ENCODE results near the gene PAQR5.
"Not testable (repeated sequence)": the region's sequence is repeated elsewhere in the genome, so short reads cannot be mapped to it uniquely, and the experiment has no call there.

The PAQR5 gene

DNA sequence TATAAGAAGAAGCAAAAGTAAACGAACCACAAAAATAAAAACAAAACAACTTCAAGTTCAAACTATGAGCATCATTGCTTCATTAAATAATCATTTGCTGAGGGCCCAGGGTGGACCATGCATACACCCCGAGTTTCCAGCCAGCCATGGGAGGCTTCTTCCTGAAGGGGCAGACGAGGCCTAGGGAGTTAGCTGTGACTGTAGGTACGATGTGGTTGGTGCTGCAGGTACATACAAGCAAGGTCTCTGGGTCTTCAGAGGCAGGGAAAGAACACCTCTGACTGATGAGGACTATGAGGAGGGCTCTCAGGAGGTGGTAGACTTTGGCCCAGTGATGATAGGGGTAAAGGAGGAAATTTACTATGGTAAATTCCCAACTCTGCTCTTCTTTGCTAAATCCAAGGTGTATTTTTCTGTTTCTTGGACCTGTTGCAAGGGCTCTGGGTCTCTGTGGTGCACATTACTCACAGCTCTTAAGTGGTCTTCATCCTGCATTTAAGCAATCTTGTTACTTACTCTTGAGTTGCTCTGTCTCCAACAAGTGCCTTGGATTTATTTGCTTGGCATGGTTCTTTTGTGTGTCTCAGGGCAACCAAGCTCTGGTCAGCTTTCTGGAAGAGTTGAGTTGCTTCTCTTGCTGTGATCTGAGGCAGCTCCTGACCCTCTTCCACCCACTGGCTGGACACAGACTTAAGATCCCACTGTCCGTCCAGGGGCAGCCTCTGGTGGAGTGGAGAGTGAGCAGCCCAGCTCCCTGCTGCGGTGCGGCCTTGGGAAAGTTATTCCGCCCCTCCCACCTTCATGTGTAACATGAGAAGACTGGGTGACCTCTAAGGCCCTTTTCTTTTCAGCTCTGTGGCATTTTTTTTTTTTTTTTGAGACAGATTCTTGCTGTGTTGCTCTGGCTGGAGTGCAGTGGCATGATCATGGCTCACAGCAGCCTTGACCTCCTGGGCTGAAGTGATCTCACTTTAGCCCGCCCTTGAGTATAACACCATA is 59.4 kb downstream of the PAQR5 start:
- no peak for DNase-seq (ENCODE audit: low read depth in 1 of 2, low spot score in 1 of 2)
- no peak for TF ChIP-seq JUND (IDR thresholded peaks at IDR 0.05; ENCODE audit: low read depth)
- in situ Hi-C loops (cut with HindIII; ENCODE audit: low pct_unique_long_range_greater_than_20kb, low sequenced_read_pairs) = no loop called here

DNA sequence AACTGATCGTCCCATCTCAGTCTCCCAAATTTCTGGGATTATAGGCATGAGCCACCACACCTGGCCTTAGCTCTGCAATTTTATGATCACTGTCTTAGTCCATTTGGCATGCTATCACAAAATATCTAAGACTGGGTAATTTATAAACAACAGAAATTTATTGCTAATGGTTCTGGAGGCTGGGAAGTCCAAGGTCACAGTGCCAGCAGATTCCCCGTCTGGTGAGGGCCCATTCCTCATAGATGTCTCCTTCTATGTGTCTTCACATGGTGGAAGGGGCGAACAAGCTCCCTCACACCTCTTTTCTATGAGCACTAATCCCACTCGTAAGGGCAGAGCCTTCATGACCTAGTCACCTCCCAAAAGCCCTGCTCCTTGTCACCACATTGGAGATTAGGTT is 60.1 kb downstream of the PAQR5 start:
- no peak for DNase-seq (ENCODE audit: low read depth in 1 of 2, low spot score in 1 of 2)
- in situ Hi-C loops (cut with HindIII; ENCODE audit: low pct_unique_long_range_greater_than_20kb, low sequenced_read_pairs) = no loop called here

DNA sequence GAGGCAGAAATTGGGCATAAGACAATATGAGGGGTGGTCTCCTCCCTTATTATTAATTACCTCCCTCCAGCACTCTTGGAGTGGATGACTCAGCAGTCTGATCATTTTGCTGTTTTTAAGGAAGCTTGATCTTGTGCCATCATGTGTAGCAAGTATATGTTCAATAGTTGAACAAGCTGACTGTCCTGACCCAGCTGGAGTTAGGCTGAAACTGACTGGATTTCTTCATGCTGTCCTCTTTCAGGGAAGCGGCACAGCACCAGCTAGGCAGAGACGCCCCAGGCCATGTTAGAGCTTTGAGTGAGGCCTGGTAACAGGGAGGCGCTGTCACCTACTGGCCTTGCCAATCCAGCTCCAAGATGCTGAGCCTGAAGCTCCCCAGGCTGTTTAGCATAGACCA is 61.0 kb downstream of the PAQR5 start:
- no peak for DNase-seq (ENCODE audit: low read depth in 1 of 2, low spot score in 1 of 2)
- in situ Hi-C loops (cut with HindIII; ENCODE audit: low pct_unique_long_range_greater_than_20kb, low sequenced_read_pairs) = no loop called here
- no peak for TF ChIP-seq JUND (IDR thresholded peaks at IDR 0.05; ENCODE audit: low read depth)

More for the DNA sequence above, 60.1 kb downstream of the PAQR5 start:
- no peak for TF ChIP-seq JUND (IDR thresholded peaks at IDR 0.05; ENCODE audit: low read depth)

DNA sequence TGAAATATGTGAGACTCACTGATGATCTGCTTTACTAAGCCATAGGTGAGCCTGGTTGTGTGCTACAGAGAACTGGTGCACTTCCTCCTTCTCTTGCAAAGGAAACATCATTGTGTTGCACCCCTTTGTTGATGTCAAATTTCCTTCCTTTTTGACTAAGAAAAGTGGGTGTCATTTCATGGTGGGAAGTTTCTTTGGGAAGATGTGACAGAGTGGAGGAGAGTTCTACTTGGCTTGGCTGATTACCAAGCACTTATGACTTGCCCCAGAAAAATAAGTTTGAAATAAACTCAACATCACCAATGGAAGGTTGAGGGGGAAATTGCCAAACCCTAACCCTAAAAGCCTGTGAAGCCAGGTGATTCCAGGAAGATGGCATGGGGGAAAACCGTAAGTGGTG is 61.9 kb downstream of the PAQR5 start:
- in situ Hi-C loops (cut with HindIII; ENCODE audit: low pct_unique_long_range_greater_than_20kb, low sequenced_read_pairs) = no loop called here
- no peak for TF ChIP-seq JUND (IDR thresholded peaks at IDR 0.05; ENCODE audit: low read depth)
- no peak for DNase-seq (ENCODE audit: low read depth in 1 of 2, low spot score in 1 of 2)

DNA sequence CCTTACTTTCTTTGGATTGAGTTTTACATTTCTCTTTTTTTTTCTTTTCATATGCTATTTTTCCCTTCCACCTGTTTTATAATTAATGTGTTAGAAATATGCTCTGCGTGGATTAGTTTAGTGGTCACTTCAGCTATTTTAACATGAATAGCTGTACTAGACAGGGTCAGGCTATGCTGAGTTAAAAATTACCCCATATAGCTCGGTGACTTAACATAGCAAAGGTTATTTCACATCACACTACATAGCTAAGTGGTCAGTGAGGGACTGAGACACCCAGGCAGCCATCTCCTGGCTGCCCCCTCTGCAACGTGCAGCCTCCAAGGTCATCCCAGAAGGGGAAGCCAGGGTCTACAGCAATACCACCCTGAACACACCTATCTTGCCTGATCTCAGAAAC is 68.5 kb downstream of the PAQR5 start:
- TF ChIP-seq JUND (IDR thresholded peaks at IDR 0.05; ENCODE audit: low read depth) = no peak

DNA sequence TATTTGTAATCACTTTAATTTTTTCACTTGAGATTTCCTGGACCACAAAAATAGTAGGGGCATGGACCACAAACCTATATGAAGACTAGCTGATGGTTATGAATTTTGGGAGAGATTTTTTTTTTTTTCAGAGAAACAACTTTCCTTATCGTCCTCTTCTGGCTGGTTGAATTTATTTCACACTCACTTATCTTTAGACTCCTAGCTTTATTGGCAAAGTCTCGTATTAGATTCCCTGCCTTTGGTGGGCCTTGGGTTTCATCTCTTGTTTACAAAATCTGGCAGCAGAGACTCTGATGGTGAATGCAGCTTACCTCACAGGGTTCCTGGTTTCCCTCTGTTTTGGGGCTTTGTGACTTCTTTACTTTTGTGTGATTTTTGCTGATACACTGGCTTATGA is 70.9 kb downstream of the PAQR5 start:
- in situ Hi-C loops (cut with HindIII; ENCODE audit: low pct_unique_long_range_greater_than_20kb, low sequenced_read_pairs) = no loop called here
- DNase-seq (ENCODE audit: low read depth in 1 of 2, low spot score in 1 of 2) = no peak

More for the DNA sequence above, 68.5 kb downstream of the PAQR5 start:
- DNase-seq (ENCODE audit: low read depth in 1 of 2, low spot score in 1 of 2) = no peak
- in situ Hi-C loops (cut with HindIII; ENCODE audit: low pct_unique_long_range_greater_than_20kb, low sequenced_read_pairs) = no loop called here

DNA sequence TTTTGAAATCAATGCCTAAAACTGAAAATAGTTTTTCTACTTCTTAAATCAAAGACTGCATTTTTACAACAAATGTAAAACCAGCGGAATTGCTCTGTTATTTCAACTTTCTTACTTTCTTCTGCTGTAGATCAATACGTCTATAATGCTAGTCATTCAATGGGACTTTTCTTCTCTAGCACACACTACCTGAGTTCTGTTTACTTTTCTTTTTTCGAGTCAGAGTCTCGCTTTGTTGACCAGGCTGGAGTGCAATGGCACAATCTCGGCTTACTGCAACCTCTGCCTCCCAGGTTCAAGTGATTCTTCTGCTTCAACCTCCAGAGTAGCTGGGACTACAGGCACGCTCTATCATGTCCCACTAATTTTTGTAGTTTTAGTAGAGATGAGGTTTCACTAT is 74.7 kb downstream of the PAQR5 start:
- TF ChIP-seq JUND (IDR thresholded peaks at IDR 0.05; ENCODE audit: low read depth) = no peak
- in situ Hi-C loops (cut with HindIII; ENCODE audit: low pct_unique_long_range_greater_than_20kb, low sequenced_read_pairs) = no loop called here
- DNase-seq (ENCODE audit: low read depth in 1 of 2, low spot score in 1 of 2) = no peak

More for the DNA sequence above, 70.9 kb downstream of the PAQR5 start:
- TF ChIP-seq JUND (IDR thresholded peaks at IDR 0.05; ENCODE audit: low read depth) = no peak

DNA sequence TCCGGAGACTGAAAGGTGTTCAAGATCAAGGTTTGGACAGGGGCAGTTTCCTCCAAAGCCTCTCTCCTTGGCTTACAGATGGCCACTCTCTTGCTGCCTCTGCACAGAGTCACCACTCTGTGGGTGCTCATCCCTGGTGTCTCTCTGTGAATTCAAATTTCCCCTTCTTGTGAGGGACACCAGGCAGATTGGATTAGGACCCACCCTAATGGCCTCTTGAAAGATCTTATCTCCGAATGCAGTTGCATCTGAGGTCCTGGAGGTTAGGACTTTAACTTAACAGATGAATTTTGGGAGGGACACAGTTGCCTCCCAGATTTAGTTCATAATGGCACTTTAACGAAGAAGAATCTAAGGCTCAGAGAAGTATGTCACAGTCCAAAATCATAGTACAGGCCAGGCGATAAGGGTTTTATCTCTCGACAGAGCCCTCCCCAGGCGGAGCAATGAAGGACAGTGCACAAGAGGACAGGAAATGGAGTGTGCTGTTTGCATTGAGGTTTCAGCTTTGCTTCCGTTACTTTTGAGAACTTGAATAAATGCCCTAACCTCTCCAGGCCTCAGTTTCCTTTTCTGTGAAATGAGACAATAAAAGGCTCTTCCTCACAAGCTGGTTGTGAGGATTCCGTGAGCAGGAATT is 76.6 kb downstream of the PAQR5 start:
- TF ChIP-seq JUND (IDR thresholded peaks at IDR 0.05; ENCODE audit: low read depth) = no peak
- DNase-seq (ENCODE audit: low read depth in 1 of 2, low spot score in 1 of 2) = no peak
- in situ Hi-C loops (cut with HindIII; ENCODE audit: low pct_unique_long_range_greater_than_20kb, low sequenced_read_pairs) = no loop called here

DNA sequence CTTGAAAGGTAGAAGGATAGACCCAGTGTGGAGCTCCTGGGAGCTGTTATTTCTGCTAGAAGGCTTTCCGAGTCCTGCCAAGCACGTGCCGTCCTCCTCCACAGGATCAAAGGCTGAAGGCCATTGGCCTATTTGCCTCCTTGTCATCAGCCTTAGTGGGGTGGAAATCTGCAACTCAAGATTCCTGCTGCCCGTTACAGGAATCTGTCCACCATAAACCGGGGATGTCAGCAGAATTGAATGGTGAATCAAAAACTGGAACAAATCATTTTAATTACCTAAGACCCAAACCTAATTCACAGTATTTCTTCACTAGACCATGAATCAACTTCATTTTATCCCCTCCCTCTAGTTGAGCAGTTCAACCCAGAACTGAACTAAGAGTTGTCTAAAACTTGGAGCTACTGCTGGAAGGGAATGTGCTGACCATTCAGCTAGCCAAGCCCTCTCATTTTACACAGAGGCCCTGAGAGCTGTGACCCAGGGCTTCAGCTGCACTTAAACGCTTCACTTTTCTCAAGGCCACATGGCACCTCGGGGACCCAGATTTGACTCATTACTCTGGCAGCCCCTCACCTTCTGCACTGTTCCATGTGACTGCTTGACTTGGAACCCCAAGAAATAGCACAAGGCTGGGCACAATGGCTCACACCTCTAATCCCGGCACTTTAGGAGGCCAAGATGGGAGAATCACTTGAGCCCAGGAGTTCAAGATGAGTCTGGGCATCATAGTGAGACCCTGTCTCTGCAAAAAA is 78.7 kb downstream of the PAQR5 start:
- TF ChIP-seq JUND (IDR thresholded peaks at IDR 0.05; ENCODE audit: low read depth) = no peak
- in situ Hi-C loops (cut with HindIII; ENCODE audit: low pct_unique_long_range_greater_than_20kb, low sequenced_read_pairs) = no loop called here
- DNase-seq (ENCODE audit: low read depth in 1 of 2, low spot score in 1 of 2) = no peak

DNA sequence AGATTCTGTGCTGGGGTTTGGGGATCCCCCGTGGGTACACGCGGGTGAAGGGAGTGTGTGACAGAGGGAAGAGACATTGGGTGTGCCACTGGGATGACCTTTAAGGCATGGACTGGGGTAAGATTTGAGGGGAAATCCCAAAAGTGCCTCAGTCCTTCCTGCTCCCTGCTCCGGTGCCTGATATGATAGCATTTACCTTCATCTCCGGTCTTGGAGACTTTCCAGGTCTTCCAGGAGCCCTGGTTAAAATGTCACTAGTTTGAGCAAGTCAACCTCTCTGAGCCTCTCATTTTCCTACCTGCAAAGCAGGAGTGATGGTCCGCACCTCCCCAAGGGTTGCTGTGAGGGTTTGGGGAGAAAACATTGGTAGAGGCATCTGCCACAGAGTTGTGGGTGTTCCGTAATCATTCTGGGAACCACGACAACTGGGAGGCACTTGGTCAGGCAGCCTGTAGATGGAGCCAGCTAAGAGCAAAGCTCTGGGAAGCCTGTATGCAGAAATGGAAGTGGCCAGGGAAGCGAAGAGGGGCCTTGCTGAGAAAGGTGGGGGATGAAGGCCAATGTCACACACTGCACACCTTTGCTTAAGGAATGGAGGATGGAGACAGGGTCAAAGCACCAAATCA is 81.5 kb downstream of the PAQR5 start:
- peak in 1 of 2 experiments; percentile 37 for DNase-seq (ENCODE audit: low read depth in 1 of 2, low spot score in 1 of 2)
- TF ChIP-seq JUND (IDR thresholded peaks at IDR 0.05; ENCODE audit: low read depth) = no peak
- in situ Hi-C loops (cut with HindIII; ENCODE audit: low pct_unique_long_range_greater_than_20kb, low sequenced_read_pairs) = no loop called here

DNA sequence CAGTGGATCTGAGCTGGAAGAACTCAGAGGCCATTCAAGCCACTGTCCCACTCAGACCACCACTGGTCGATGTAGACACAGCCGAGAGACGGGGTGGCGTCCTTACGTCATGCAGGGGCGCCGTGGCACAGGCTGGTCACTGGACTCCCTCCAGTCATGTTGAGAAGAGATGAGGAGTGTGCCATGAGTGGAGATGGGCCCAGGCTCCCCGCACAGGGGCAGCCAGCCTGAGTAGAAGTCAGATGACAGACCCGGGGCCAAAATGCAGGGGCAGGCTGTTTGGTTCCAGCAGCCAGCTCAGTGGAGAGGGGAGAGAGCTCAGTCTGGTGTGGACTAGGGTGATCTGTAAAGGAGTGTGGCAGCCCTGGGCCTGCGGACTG is 82.0 kb downstream of the PAQR5 start:
- no peak for DNase-seq (ENCODE audit: low read depth in 1 of 2, low spot score in 1 of 2)
- in situ Hi-C loops (cut with HindIII; ENCODE audit: low pct_unique_long_range_greater_than_20kb, low sequenced_read_pairs) = no loop called here
- no peak for TF ChIP-seq JUND (IDR thresholded peaks at IDR 0.05; ENCODE audit: low read depth)

DNA sequence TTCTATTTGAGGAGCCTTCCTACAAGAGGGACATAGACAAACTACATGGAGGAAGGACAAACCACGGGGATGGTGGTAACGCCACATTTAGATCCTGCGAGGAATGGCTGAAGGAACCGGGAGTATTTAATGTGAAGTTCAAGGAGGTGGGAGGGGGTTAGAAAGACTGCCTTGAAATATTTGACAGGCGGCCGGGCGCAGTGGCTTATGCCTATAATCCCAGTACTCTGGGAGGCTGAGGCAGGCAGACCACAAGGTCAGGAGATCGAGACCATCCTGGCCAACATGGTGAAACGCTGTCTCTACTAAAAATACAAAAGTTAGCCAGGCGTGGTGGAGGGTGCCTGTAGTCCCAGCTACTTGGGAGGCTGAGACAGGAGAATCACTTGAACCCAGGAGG is 83.5 kb downstream of the PAQR5 start:
- in situ Hi-C loops (cut with HindIII; ENCODE audit: low pct_unique_long_range_greater_than_20kb, low sequenced_read_pairs); DNase-seq (ENCODE audit: low read depth in 1 of 2, low spot score in 1 of 2): not testable (repeated sequence)

DNA sequence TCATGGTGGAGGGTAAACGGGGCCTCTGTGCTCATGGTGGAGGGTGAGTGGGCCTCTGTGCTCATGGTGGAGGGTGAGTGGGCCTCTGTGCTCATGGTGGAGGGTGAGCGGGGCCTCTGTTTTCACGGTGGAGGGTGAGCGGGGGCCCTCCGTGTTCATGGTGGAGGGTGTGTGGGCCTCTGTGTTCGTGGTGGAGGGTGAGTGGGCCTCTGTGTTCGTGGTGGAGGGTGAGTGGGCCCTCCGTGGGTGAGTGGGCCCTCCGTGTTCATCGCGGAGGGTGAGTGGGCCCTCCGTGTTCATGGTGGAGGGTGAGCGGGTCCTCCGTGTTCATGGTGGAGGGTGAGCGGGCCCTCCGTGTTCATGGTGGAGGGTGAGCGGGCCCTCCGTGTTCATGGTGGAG is 85.4 kb downstream of the PAQR5 start:
- in situ Hi-C loops (cut with HindIII; ENCODE audit: low pct_unique_long_range_greater_than_20kb, low sequenced_read_pairs); DNase-seq (ENCODE audit: low read depth in 1 of 2, low spot score in 1 of 2): not testable (repeated sequence)

All from T47D (cell line).